HEK293 (cell line): ENCODE measurements around the gene HEATR5B.

ENCODE experiments used
- EGR2 ChIP-seq: fragments of 450-650 bp; formaldehyde crosslinking; IDR thresholded peaks from 2 replicates; pipeline ENCODE4 v1.5.1; 2016; ENCODE audit warnings: low read depth, missing biosample characterization, missing genetic modification characterization
- KLF8 ChIP-seq: fragments of 450-650 bp; formaldehyde crosslinking; IDR thresholded peaks from 2 replicates; pipeline ENCODE4 v1.5.1; 2016; ENCODE audit warnings: missing biosample characterization, missing genetic modification characterization
- KLF9 ChIP-seq: fragments of 450-650 bp; formaldehyde crosslinking; IDR thresholded peaks from 2 replicates; pipeline ENCODE4 v1.5.1; 2016; ENCODE audit warnings: missing biosample characterization, missing genetic modification characterization, low read depth
- PATZ1 ChIP-seq: fragments of 450-650 bp; formaldehyde crosslinking; IDR thresholded peaks from 2 replicates; pipeline ENCODE4 v1.5.1; 2016; ENCODE audit warnings: missing biosample characterization, missing genetic modification characterization
- PRDM10 ChIP-seq: fragments of 450-650 bp; formaldehyde crosslinking; IDR thresholded peaks from 2 replicates; pipeline ENCODE4 v1.5.1; 2016; ENCODE audit warnings: missing biosample characterization, missing genetic modification characterization
- PRDM2 ChIP-seq: fragments of 450-650 bp; formaldehyde crosslinking; IDR thresholded peaks from 2 replicates; pipeline ENCODE4 v1.5.1; 2016; ENCODE audit warnings: missing biosample characterization, missing genetic modification characterization, borderline replicate concordance
- REST ChIP-seq: fragments of 450-650 bp; formaldehyde crosslinking; IDR thresholded peaks from 2 replicates; pipeline ENCODE4 v1.5.1; 2016; ENCODE audit warnings: missing biosample characterization, missing genetic modification characterization
- SCRT2 ChIP-seq: fragments of 450-650 bp; formaldehyde crosslinking; IDR thresholded peaks from 2 replicates; pipeline ENCODE4 v1.5.1; 2016; ENCODE audit warnings: missing biosample characterization, missing genetic modification characterization
- SP2 ChIP-seq: fragments of 450-650 bp; formaldehyde crosslinking; IDR thresholded peaks from 2 replicates; pipeline ENCODE4 v1.5.1; 2016; ENCODE audit warnings: missing biosample characterization, missing genetic modification characterization
- ZBTB8A ChIP-seq: fragments of 450-650 bp; formaldehyde crosslinking; IDR thresholded peaks from 2 replicates; pipeline ENCODE4 v1.5.1; 2016; ENCODE audit warnings: missing biosample characterization, missing genetic modification characterization
- ZFHX2 ChIP-seq: fragments of 450-650 bp; formaldehyde crosslinking; conservative IDR thresholded peaks from 2 replicates; pipeline ENCODE4 v1.5.1; 2016; ENCODE audit warnings: missing biosample characterization, missing genetic modification characterization
- ZFP69B ChIP-seq: fragments of 450-650 bp; formaldehyde crosslinking; IDR thresholded peaks from 2 replicates; pipeline ENCODE4 v1.5.1; 2016; ENCODE audit warnings: missing biosample characterization, missing genetic modification characterization
- ZIC2 ChIP-seq: fragments of 450-650 bp; formaldehyde crosslinking; IDR thresholded peaks from 2 replicates; pipeline ENCODE4 v1.5.1; 2016; ENCODE audit warnings: missing biosample characterization, missing genetic modification characterization
- ZNF146 ChIP-seq: fragments of 450-650 bp; formaldehyde crosslinking; IDR thresholded peaks from 2 replicates; pipeline ENCODE4 v1.5.1; 2016; ENCODE audit warnings: missing biosample characterization, missing genetic modification characterization
- ZNF266 ChIP-seq: fragments of 450-650 bp; formaldehyde crosslinking; IDR thresholded peaks from 2 replicates; pipeline ENCODE4 v1.5.1; 2016; ENCODE audit warnings: missing biosample characterization, missing genetic modification characterization, low read depth
- ZNF324 ChIP-seq: fragments of 450-650 bp; formaldehyde crosslinking; IDR thresholded peaks from 2 replicates; pipeline ENCODE4 v1.5.1; 2016; ENCODE audit warnings: missing biosample characterization, missing genetic modification characterization
- ZNF391 ChIP-seq: fragments of 450-650 bp; formaldehyde crosslinking; IDR thresholded peaks from 2 replicates; pipeline ENCODE4 v1.5.1; 2016; ENCODE audit warnings: low read depth, missing biosample characterization, missing genetic modification characterization, borderline replicate concordance
- ZNF514 ChIP-seq: fragments of 450-650 bp; formaldehyde crosslinking; IDR thresholded peaks from 2 replicates; pipeline ENCODE4 v1.5.1; 2016; ENCODE audit warnings: missing biosample characterization, missing genetic modification characterization
- ZNF621 ChIP-seq: fragments of 450-650 bp; formaldehyde crosslinking; IDR thresholded peaks from 2 replicates; pipeline ENCODE4 v1.5.1; 2017; ENCODE audit warnings: missing biosample characterization, missing genetic modification characterization
- ZNF639 ChIP-seq: fragments of 450-650 bp; formaldehyde crosslinking; IDR thresholded peaks from 2 replicates; pipeline ENCODE4 v1.5.1; 2016; ENCODE audit warnings: missing biosample characterization, missing genetic modification characterization
- ZNF660 ChIP-seq: fragments of 450-650 bp; IDR thresholded peaks from 2 replicates; pipeline ENCODE4 v1.5.1; 2018; ENCODE audit warnings: missing biosample characterization, mild to moderate bottlenecking, missing genetic modification characterization
- ZNF777 ChIP-seq: fragments of 450-650 bp; formaldehyde crosslinking; IDR thresholded peaks from 2 replicates; pipeline ENCODE4 v1.5.1; 2017; ENCODE audit warnings: missing biosample characterization, missing genetic modification characterization, borderline replicate concordance

The HEATR5B gene

GRCh38 chr2:36966370-36967235, 117.6 kb downstream of the HEATR5B start, which contains the start of gene STRN (continued):
- TF ChIP-seq SCRT2 (tag by site-specific recombination): peak; percentile 99
- no peak for TF ChIP-seq PRDM10 (tag by site-specific recombination)
- peak; percentile 83 for TF ChIP-seq ZFHX2
- peak; percentile 31; the same call in 1 of the 2 replicates for TF ChIP-seq ZNF639
- no peak for TF ChIP-seq REST (tag by site-specific recombination)
- peak; percentile 68 for TF ChIP-seq ZBTB8A (tag by site-specific recombination)
- TF ChIP-seq ZNF324 (tag by site-specific recombination): 0 out of 2 replicates have a peak, but pooled peaks have one; percentile 40
- no peak for TF ChIP-seq ZNF621 (tag by site-specific recombination)
- no peak for TF ChIP-seq ZNF514 (tag by site-specific recombination)
- TF ChIP-seq PATZ1 (tag by site-specific recombination): peak; percentile 52
- no peak for TF ChIP-seq ZNF146 (tag by site-specific recombination)
- TF ChIP-seq ZIC2: peak; percentile 60
- TF ChIP-seq ZNF777 (tag by site-specific recombination): peak; percentile 31; the same call in 1 of the 2 replicates
- peak; percentile 33; the same call in 1 of the 2 replicates for TF ChIP-seq ZFP69B (tag by site-specific recombination)
- peak; percentile 54 for TF ChIP-seq KLF9
- TF ChIP-seq KLF8: peak; percentile 87
- peak; percentile 21; the same call in 1 of the 2 replicates for TF ChIP-seq EGR2
- TF ChIP-seq ZNF660 (tag by site-specific recombination): 0 out of 2 replicates have a peak, but pooled peaks have one; percentile 33
- peak; percentile 36 for TF ChIP-seq SP2 (tag by site-specific recombination)
- no peak for TF ChIP-seq PRDM2 (tag by site-specific recombination)
- TF ChIP-seq ZNF266 (tag by site-specific recombination): no peak
- 0 out of 2 replicates have a peak, but pooled peaks have one; percentile 50 for TF ChIP-seq ZNF391 (tag by site-specific recombination)
